Measurements from ENCODE around the gene MAFG. TPM values are rescaled to one million over a fixed set of nuclear protein-coding genes. Genes with fewer than 3 reads are reported as not detected.

The MAFG gene
- total RNA-seq, 1 experiment from 2014 or later = 29.1 TPM

- Mint-ChIP-seq H3K27ac (ENCODE audit: unreplicated experiment) (no peak overlapping the region), H3K27me3 (ENCODE audit: insufficient read depth, unreplicated experiment) (no peaks in the 10 kb centered on the region), H3K4me3 (ENCODE audit: unreplicated experiment) (peak overlapping the region; percentile 70), H3K4me1 (ENCODE audit: low read depth, unreplicated experiment) (peaks cover 6% of the 10 kb centered on the region), H3K36me3 (ENCODE audit: insufficient read depth, unreplicated experiment) (peaks cover 6% of the 10 kb centered on the region), H3K9me3 (ENCODE audit: unreplicated experiment) (no peaks in the 10 kb centered on the region)
- peak in 1 of 2 experiments; percentile 12 for TF ChIP-seq CTCF (IDR thresholded peaks at IDR 0.05; ENCODE audit: insufficient read depth in 1 of 2, low read depth in 1 of 2, low read length in 1 of 2, severe bottlenecking in 1 of 2, unreplicated experiment in 1 of 2)
- peaks cover 37% of the 10 kb centered on the region for H3K4me1 ChIP-seq
- DNase-seq = no peak
- ChIA-PET POLR2A (interaction anchor here (1.3 to 2.6 kb wide), 3 partner anchors 18 to 79 kb away, joined by 6 to 7 read pairs (median 7); partner anchors contain the start of genes CENPX, DCXR and LRRC45), CTCF (interaction anchor here (0.6 to 2.3 kb wide), 14 partner anchors 16 to 246 kb away, joined by 3 to 92 read pairs (median 6); partner anchors contain the start of genes ASPSCR1, CENPX, DCXR and LRRC45)
- peak overlapping the region; percentile 65 for H3K4me3 ChIP-seq (ENCODE audit: low read depth, low read length)
- 0 out of 2 replicates have a peak, but pooled peaks cover 1% of the 10 kb centered on the region for H3K27me3 ChIP-seq (replicated peaks; ENCODE audit: control insufficient read depth, insufficient read depth, low read length)
- no peaks in the 10 kb centered on the region for H3K36me3 ChIP-seq (ENCODE audit: control insufficient read depth, insufficient read depth, low read length)
- H3K9me3 ChIP-seq = no peaks in the 10 kb centered on the region
- intact Hi-C loops (cut with micrococcal nuclease; ENCODE audit: unreplicated experiment) = no loop called here
- BruUV-seq (replicated peaks) = no TSS peak
These were observed 31.3 kb upstream of the MAFG start for GRCh38 chr17:81958633-81959342.

GRCh38 chr17:81957691-81958432 is 30.3 kb upstream of the MAFG start:
- Histone ChIP-seq H3K9me3 (no peaks in the 10 kb centered on the region), H3K36me3 (ENCODE audit: control insufficient read depth, insufficient read depth, low read length) (no peaks in the 10 kb centered on the region), H3K4me1 (peaks cover 37% of the 10 kb centered on the region), H3K4me3 (ENCODE audit: low read depth, low read length) (no peak overlapping the region), H3K27me3 (replicated peaks; ENCODE audit: control insufficient read depth, insufficient read depth, low read length) (0 out of 2 replicates have a peak, but pooled peaks cover 1% of the 10 kb centered on the region)
- intact Hi-C loops (cut with micrococcal nuclease; ENCODE audit: unreplicated experiment) = no loop called here
- no peak for TF ChIP-seq CTCF (IDR thresholded peaks at IDR 0.05; ENCODE audit: insufficient read depth in 1 of 2, low read depth in 1 of 2, low read length in 1 of 2, severe bottlenecking in 1 of 2, unreplicated experiment in 1 of 2)
- no peak overlapping the region for H3K27ac Mint-ChIP-seq (ENCODE audit: unreplicated experiment)
- H3K36me3 Mint-ChIP-seq (ENCODE audit: insufficient read depth, unreplicated experiment) = peaks cover 14% of the 10 kb centered on the region
- peaks cover 6% of the 10 kb centered on the region for H3K4me1 Mint-ChIP-seq (ENCODE audit: low read depth, unreplicated experiment)
- no peaks in the 10 kb centered on the region for H3K27me3 Mint-ChIP-seq (ENCODE audit: insufficient read depth, unreplicated experiment)
- BruUV-seq (replicated peaks) = no TSS peak
- ChIA-PET CTCF (no interaction called here), POLR2A (no interaction called here)
- H3K4me3 Mint-ChIP-seq (ENCODE audit: unreplicated experiment) = peak overlapping the region; percentile 70
- no peak for DNase-seq
- no peaks in the 10 kb centered on the region for H3K9me3 Mint-ChIP-seq (ENCODE audit: unreplicated experiment)
